H9 (cell line): ENCODE measurements around the gene PASK. TPM values are rescaled to one million over a fixed set of nuclear protein-coding genes. Genes with fewer than 3 reads are reported as not detected.

ENCODE experiments used
- DNase-seq: peaks from one replicate; pipeline ENCODE4 v3.0.0-alpha.2; 2017
- H2AFZ ChIP-seq: one replicate; pipeline ENCODE4 v1.6.1; 2013; ENCODE audit warnings: mild to moderate bottlenecking, low read length, control low read depth, moderate library complexity
- H2AK5ac ChIP-seq: 2 replicates; pipeline ENCODE4 v1.6.1; 2013; ENCODE audit warnings: low read length, control low read depth, mixed read lengths; ENCODE audit not compliant: insufficient read length
- H2BK120ac ChIP-seq: one replicate; pipeline ENCODE4 v1.6.1; 2013; ENCODE audit warnings: low read depth, mild to moderate bottlenecking, low read length, control low read depth, inconsistent platforms; ENCODE audit not compliant: poor library complexity, severe bottlenecking
- H2BK12ac ChIP-seq: 2 replicates; pipeline ENCODE4 v1.6.1; 2013; ENCODE audit warnings: low read length, control low read depth, mixed read lengths, low read depth; ENCODE audit not compliant: insufficient read length
- H2BK15ac ChIP-seq: 2 replicates; pipeline ENCODE4 v1.6.1; 2013; ENCODE audit warnings: low read depth, low read length, control low read depth
- H2BK20ac ChIP-seq: one replicate; pipeline ENCODE4 v1.6.1; 2013; ENCODE audit warnings: low read depth, mild to moderate bottlenecking, low read length, control low read depth, inconsistent platforms; ENCODE audit not compliant: poor library complexity, severe bottlenecking
- H2BK5ac ChIP-seq: 2 replicates; pipeline ENCODE4 v1.6.1; 2013; ENCODE audit warnings: low read length, control low read depth, mixed read lengths; ENCODE audit not compliant: insufficient read length
- H3K14ac ChIP-seq: 2 replicates; pipeline ENCODE4 v1.6.1; 2013; ENCODE audit warnings: low read length, control low read depth; ENCODE audit not compliant: insufficient read depth
- H3K18ac ChIP-seq: 2 replicates; pipeline ENCODE4 v1.6.1; 2013; ENCODE audit warnings: low read depth, mild to moderate bottlenecking, mixed read lengths, low read length, control low read depth; ENCODE audit not compliant: insufficient read length
- H3K23ac ChIP-seq: 2 replicates; pipeline ENCODE4 v1.6.1; 2013; ENCODE audit warnings: low read length, control low read depth, mixed read lengths, low read depth; ENCODE audit not compliant: insufficient read length
- H3K23me2 ChIP-seq: 2 replicates; pipeline ENCODE4 v1.6.1; 2013; ENCODE audit warnings: low read depth, mild to moderate bottlenecking, mixed read lengths, low read length, control low read depth; ENCODE audit not compliant: insufficient read length, poor library complexity, severe bottlenecking
- H3K27ac ChIP-seq: 2 replicates; pipeline ENCODE4 v1.5.1; 2013; ENCODE audit warnings: low read length, control low read depth, mixed read lengths, low read depth; ENCODE audit not compliant: insufficient read length
- H3K27me3 ChIP-seq: 2 replicates; pipeline ENCODE4 v1.6.1; 2013; ENCODE audit warnings: low read length, control low read depth, inconsistent platforms; ENCODE audit not compliant: insufficient read depth
- H3K4ac ChIP-seq: 2 replicates; pipeline ENCODE4 v1.6.1; 2013; ENCODE audit warnings: low read depth, mild to moderate bottlenecking, control low read depth, inconsistent platforms, low read length, moderate library complexity
- H3K4me1 ChIP-seq: 2 replicates; pipeline ENCODE4 v1.6.1; 2013; ENCODE audit warnings: low read length, control low read depth, inconsistent platforms; ENCODE audit not compliant: insufficient read depth
- H3K4me2 ChIP-seq: 2 replicates; pipeline ENCODE4 v1.6.1; 2013; ENCODE audit warnings: low read length, control low read depth, mixed read lengths; ENCODE audit not compliant: insufficient read length, insufficient read depth
- H3K56ac ChIP-seq: 2 replicates; pipeline ENCODE4 v1.6.1; 2013; ENCODE audit warnings: low read depth, mild to moderate bottlenecking, mixed read lengths, low read length, control low read depth; ENCODE audit not compliant: insufficient read length
- H3K79me1 ChIP-seq: 2 replicates; pipeline ENCODE4 v1.6.1; 2013; ENCODE audit warnings: low read depth, mild to moderate bottlenecking, moderate library complexity, low read length, control low read depth, inconsistent platforms; ENCODE audit not compliant: insufficient read depth, poor library complexity, severe bottlenecking
- H3K79me2 ChIP-seq: 2 replicates; pipeline ENCODE4 v1.6.1; 2013; ENCODE audit warnings: low read length, control low read depth, inconsistent platforms; ENCODE audit not compliant: insufficient read depth
- H3K9ac ChIP-seq: 2 replicates; pipeline ENCODE4 v1.6.1; 2013; ENCODE audit warnings: low read length, control low read depth, mixed read lengths; ENCODE audit not compliant: insufficient read length; ENCODE audit errors: extremely low read depth
- H3K9me3 ChIP-seq: one replicate; pipeline ENCODE4 v1.6.1; 2013; ENCODE audit warnings: low read depth, low read length, inconsistent platforms; ENCODE audit not compliant: control insufficient read depth
- H3T11ph ChIP-seq: one replicate; pipeline ENCODE4 v1.6.1; 2013; ENCODE audit warnings: mild to moderate bottlenecking, low read length, control low read depth, inconsistent platforms
- H4K20me1 ChIP-seq: one replicate; pipeline ENCODE4 v1.6.1; 2013; ENCODE audit not compliant: control insufficient read depth, insufficient read length, insufficient read depth
- H4K5ac ChIP-seq: 2 replicates; pipeline ENCODE4 v1.6.1; 2013; ENCODE audit warnings: low read depth, mild to moderate bottlenecking, mixed read lengths, low read length, control low read depth; ENCODE audit not compliant: insufficient read length
- H4K8ac ChIP-seq: replicated peaks from 2 replicates; pipeline ENCODE4 v1.6.1; 2013; ENCODE audit warnings: low read length, control low read depth, mixed read lengths, low read depth; ENCODE audit not compliant: insufficient read length
- H4K91ac ChIP-seq: 2 replicates; pipeline ENCODE4 v1.6.1; 2013; ENCODE audit warnings: low read depth, mild to moderate bottlenecking, moderate library complexity, mixed read lengths, low read length, control low read depth; ENCODE audit not compliant: insufficient read length
- H3K27ac Mint-ChIP-seq, 3 experiments: 2 replicates in 2 of 3; 3 replicates in 1 of 3; pipeline ENCODE4 v1.8.0; 2020 to 2021; ENCODE audit warnings: mixed read lengths in 3 of 3, mild to moderate bottlenecking in 1 of 3, moderate library complexity in 1 of 3
- H3K27me3 Mint-ChIP-seq: 2 replicates; pipeline ENCODE4 v1.8.0; 2021; ENCODE audit warnings: low read depth, mild to moderate bottlenecking, moderate library complexity, mixed read lengths
- H3K36me3 Mint-ChIP-seq, 3 experiments: 2 replicates in 2 of 3; 3 replicates in 1 of 3; pipeline ENCODE4 v1.8.0; 2020 to 2021; ENCODE audit warnings: low read depth in 3 of 3, mixed read lengths in 3 of 3; ENCODE audit not compliant: insufficient read depth in 1 of 3
- H3K4me1 Mint-ChIP-seq, 2 experiments: 2 replicates each; pipeline ENCODE4 v1.8.0; 2020; ENCODE audit warnings: mixed read lengths in 2 of 2
- H3K4me3 Mint-ChIP-seq, 2 experiments: 2 replicates in 1 of 2; 3 replicates in 1 of 2; pipeline ENCODE4 v1.8.0; 2020 to 2021; ENCODE audit warnings: mild to moderate bottlenecking in 2 of 2, mixed read lengths in 2 of 2, moderate library complexity in 1 of 2
- H3K9me3 Mint-ChIP-seq, 2 experiments: 2 replicates in 1 of 2; 3 replicates in 1 of 2; pipeline ENCODE4 v1.8.0; 2020; ENCODE audit warnings: mild to moderate bottlenecking in 2 of 2, mixed read lengths in 2 of 2, moderate library complexity in 1 of 2
- WGBS: extraction: QIAGEN DNeasy Blood & Tissue Kit; methylation state at CpG from one replicate; pipeline ENCODE4 v1.1.7; 2013; ENCODE audit warnings: missing lambda C conversion rate, low lambda C conversion rate, mixed read lengths; ENCODE audit not compliant: insufficient read length; ENCODE audit errors: extremely low coverage; 5-methylcytosine and 5-hydroxymethylcytosine counted together
- total RNA-seq: library from RNA; stranded (reverse); gene quantifications from 2 replicates; pipeline ENCODE4 v1.2.1, GENCODE V29; 2021
- TF ChIP-seq, protein P1 (sequence below): fragments of 200-600 bp; sonication (generic); conservative IDR thresholded peaks from 3 replicates; pipeline ENCODE4 v1.8.0; 2021; ENCODE audit warnings: antibody characterized with exemption, mild to moderate bottlenecking

The PASK gene
- total RNA-seq, 1 experiment from 2014 or later = 68.0 TPM

- no peak overlapping the region for H3K56ac ChIP-seq
- H3K9me3 Mint-ChIP-seq = no peaks in the 10 kb centered on the region
- no peak overlapping the region for H3K4me2 ChIP-seq
- no peak overlapping the region for H2BK120ac ChIP-seq
- H3K23ac ChIP-seq = no peak overlapping the region
- no peaks in the 10 kb centered on the region; the same call in 1 of the 2 replicates for H3K27me3 Mint-ChIP-seq
- no peaks in the 10 kb centered on the region for H4K20me1 ChIP-seq
- no peaks in the 10 kb centered on the region for H3K4me1 ChIP-seq
- no peak overlapping the region for H3K4ac ChIP-seq
- H3T11ph ChIP-seq = no peak overlapping the region
- H2AFZ ChIP-seq = no peak overlapping the region
- H2AK5ac ChIP-seq = no peak overlapping the region
- no peak overlapping the region for H4K8ac ChIP-seq
- H3K79me2 ChIP-seq = no peaks in the 10 kb centered on the region
- H3K4me1 Mint-ChIP-seq = peaks cover 8 to 13% of the 10 kb centered on the region in 2 experiments
- no peaks in the 10 kb centered on the region for H3K9me3 ChIP-seq
- H4K91ac ChIP-seq = no peak overlapping the region
- no peak overlapping the region for H2BK5ac ChIP-seq
- H3K4me3 Mint-ChIP-seq = no peak overlapping the region
- no peak overlapping the region for H3K14ac ChIP-seq
- DNase-seq = no peak
- no peak overlapping the region for H4K5ac ChIP-seq
- no peaks in the 10 kb centered on the region for H3K23me2 ChIP-seq
- no peaks in the 10 kb centered on the region for H3K79me1 ChIP-seq
- no peaks in the 10 kb centered on the region for H3K36me3 Mint-ChIP-seq
- H3K27me3 ChIP-seq = no peaks in the 10 kb centered on the region
- no peak overlapping the region for H2BK20ac ChIP-seq
- H2BK15ac ChIP-seq = no peak overlapping the region
- H3K9ac ChIP-seq = no peak overlapping the region
- H3K27ac ChIP-seq = no peak overlapping the region
- TF ChIP-seq, protein P1, sequence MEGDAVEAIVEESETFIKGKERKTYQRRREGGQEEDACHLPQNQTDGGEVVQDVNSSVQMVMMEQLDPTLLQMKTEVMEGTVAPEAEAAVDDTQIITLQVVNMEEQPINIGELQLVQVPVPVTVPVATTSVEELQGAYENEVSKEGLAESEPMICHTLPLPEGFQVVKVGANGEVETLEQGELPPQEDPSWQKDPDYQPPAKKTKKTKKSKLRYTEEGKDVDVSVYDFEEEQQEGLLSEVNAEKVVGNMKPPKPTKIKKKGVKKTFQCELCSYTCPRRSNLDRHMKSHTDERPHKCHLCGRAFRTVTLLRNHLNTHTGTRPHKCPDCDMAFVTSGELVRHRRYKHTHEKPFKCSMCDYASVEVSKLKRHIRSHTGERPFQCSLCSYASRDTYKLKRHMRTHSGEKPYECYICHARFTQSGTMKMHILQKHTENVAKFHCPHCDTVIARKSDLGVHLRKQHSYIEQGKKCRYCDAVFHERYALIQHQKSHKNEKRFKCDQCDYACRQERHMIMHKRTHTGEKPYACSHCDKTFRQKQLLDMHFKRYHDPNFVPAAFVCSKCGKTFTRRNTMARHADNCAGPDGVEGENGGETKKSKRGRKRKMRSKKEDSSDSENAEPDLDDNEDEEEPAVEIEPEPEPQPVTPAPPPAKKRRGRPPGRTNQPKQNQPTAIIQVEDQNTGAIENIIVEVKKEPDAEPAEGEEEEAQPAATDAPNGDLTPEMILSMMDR = no peak
- no peak overlapping the region for H2BK12ac ChIP-seq
- no peak overlapping the region for H3K18ac ChIP-seq
- H3K27ac Mint-ChIP-seq = no peak overlapping the region; a peak in 1 of 7 replicates
- no CpG with 5 or more reads among the region's 32 CpGs for WGBS
Observed at GRCh38 chr2:241189093-241189855, 40.0 kb upstream of the PASK start.
